Measurements from ENCODE around the gene HOXD3.

HOXD3 gene

GRCh38 chr2:176166272-176166671 lies 9.2 kb downstream of the HOXD3 start:
- DNase-seq (ENCODE audit: extremely low read depth, insufficient read length) = no peak
- TF ChIP-seq, protein P1, sequence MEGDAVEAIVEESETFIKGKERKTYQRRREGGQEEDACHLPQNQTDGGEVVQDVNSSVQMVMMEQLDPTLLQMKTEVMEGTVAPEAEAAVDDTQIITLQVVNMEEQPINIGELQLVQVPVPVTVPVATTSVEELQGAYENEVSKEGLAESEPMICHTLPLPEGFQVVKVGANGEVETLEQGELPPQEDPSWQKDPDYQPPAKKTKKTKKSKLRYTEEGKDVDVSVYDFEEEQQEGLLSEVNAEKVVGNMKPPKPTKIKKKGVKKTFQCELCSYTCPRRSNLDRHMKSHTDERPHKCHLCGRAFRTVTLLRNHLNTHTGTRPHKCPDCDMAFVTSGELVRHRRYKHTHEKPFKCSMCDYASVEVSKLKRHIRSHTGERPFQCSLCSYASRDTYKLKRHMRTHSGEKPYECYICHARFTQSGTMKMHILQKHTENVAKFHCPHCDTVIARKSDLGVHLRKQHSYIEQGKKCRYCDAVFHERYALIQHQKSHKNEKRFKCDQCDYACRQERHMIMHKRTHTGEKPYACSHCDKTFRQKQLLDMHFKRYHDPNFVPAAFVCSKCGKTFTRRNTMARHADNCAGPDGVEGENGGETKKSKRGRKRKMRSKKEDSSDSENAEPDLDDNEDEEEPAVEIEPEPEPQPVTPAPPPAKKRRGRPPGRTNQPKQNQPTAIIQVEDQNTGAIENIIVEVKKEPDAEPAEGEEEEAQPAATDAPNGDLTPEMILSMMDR (IDR thresholded peaks at IDR 0.05; ENCODE audit: insufficient read depth, low read length, poor library complexity, severe bottlenecking) = no peak
- H3K27me3 ChIP-seq (replicated peaks; ENCODE audit: control insufficient read depth, insufficient read depth, low read length) = peaks cover 1% of the 10 kb centered on the region; the same call in 1 of the 2 replicates
- no peak overlapping the region for H3K4me3 ChIP-seq (replicated peaks; ENCODE audit: low read depth, low read length)
- no peaks in the 10 kb centered on the region for H3K36me3 ChIP-seq (ENCODE audit: control insufficient read depth, insufficient read depth, low read length)

DNA sequence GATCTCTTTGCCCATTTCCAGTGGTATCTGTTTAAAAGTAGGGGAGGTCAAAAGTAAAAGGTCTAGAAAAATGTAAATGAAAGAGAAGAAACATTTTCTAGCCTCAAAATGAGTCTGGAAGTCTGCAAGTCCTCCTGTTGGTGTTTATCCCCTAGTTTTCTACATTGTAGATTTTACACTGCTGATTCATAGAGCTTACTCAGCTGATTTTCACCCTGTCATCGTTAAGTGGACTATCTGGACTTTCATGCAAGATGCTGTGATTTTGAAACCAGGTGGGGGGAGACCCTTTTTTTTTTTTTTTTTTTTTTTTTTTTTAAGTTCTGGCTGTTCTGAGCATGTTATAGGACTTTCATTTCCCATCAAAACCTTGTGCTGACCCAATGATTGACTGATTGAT lies 10.3 kb downstream of the HOXD3 start:
- Histone ChIP-seq H3K4me3 (replicated peaks; ENCODE audit: low read depth, low read length) (no peak overlapping the region), H3K36me3 (ENCODE audit: control insufficient read depth, insufficient read depth, low read length) (no peaks in the 10 kb centered on the region), H3K27me3 (replicated peaks; ENCODE audit: control insufficient read depth, insufficient read depth, low read length) (no peaks in the 10 kb centered on the region; the same call in 1 of the 2 replicates)
- TF ChIP-seq, protein P1 (IDR thresholded peaks at IDR 0.05; ENCODE audit: insufficient read depth, low read length, poor library complexity, severe bottlenecking) = no peak
- no peak for DNase-seq (ENCODE audit: extremely low read depth, insufficient read length)

GRCh38 chr2:176169181-176169580 lies 12.1 kb downstream of the HOXD3 start:
- TF ChIP-seq, protein P1 (IDR thresholded peaks at IDR 0.05; ENCODE audit: insufficient read depth, low read length, poor library complexity, severe bottlenecking) = no peak
- no peak overlapping the region for H3K4me3 ChIP-seq (replicated peaks; ENCODE audit: low read depth, low read length)
- DNase-seq (ENCODE audit: extremely low read depth, insufficient read length) = no peak
- H3K27me3 ChIP-seq (replicated peaks; ENCODE audit: control insufficient read depth, insufficient read depth, low read length) = no peaks in the 10 kb centered on the region
- no peaks in the 10 kb centered on the region for H3K36me3 ChIP-seq (ENCODE audit: control insufficient read depth, insufficient read depth, low read length)

- TF ChIP-seq, protein P1 (IDR thresholded peaks at IDR 0.05; ENCODE audit: insufficient read depth, low read length, poor library complexity, severe bottlenecking) = no peak
- no peaks in the 10 kb centered on the region for H3K36me3 ChIP-seq (ENCODE audit: control insufficient read depth, insufficient read depth, low read length)
- no peak overlapping the region for H3K4me3 ChIP-seq (replicated peaks; ENCODE audit: low read depth, low read length)
- DNase-seq (ENCODE audit: extremely low read depth, insufficient read length) = no peak
- H3K27me3 ChIP-seq (replicated peaks; ENCODE audit: control insufficient read depth, insufficient read depth, low read length) = no peaks in the 10 kb centered on the region
Measured at GRCh38 chr2:176169711-176170110, 12.6 kb downstream of the HOXD3 start.

DNA sequence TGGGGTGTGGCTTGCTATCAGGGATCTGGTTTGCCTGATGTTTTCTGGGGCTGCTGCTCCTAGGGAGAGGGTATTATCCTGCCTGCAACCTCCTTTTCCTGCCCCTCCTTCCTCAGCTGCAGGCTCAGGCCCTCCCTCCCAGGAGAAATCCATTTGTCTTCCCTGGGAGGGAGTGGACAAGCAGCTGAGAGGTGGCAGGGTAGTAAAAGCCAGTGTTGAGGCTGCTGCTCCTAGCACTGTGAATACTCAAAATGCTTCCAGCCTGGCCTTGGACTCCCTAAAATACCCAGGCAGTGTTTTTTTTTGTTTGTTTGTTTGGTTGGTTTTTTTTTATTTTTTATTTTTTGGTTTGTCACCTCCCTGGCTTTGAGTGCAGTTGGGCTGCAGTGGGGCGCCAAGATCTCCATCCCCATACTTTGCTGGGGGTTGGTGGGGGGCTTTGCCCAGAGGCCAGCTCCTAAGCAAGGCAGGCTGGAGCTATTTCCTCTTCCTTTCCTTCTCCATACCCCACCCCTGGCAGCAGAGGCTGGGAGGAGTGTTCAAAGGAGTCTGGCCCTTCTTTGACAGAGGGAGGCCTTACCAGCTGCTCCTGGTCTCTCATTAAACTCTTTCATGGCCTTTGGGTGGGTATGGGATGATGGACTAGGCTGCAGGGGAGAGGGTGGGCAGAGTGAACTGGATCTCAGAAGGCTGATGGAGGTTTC lies 13.6 kb downstream of the HOXD3 start:
- TF ChIP-seq, protein P1 (IDR thresholded peaks at IDR 0.05; ENCODE audit: insufficient read depth, low read length, poor library complexity, severe bottlenecking) = no peak
- no peaks in the 10 kb centered on the region; the same call in none of the 2 replicates for H3K27me3 ChIP-seq (replicated peaks; ENCODE audit: control insufficient read depth, insufficient read depth, low read length)
- no peaks in the 10 kb centered on the region for H3K36me3 ChIP-seq (ENCODE audit: control insufficient read depth, insufficient read depth, low read length)

More for the DNA sequence above, 13.6 kb downstream of the HOXD3 start:
- H3K4me3 ChIP-seq (replicated peaks; ENCODE audit: low read depth, low read length) = no peak overlapping the region
- DNase-seq (ENCODE audit: extremely low read depth, insufficient read length) = no peak
